Suppressor macrophage treated with lipopolysaccharide for 4 hours (primary cell): ENCODE measurements around the gene SMG9.

Experiments
- DNase-seq: peaks from one replicate; pipeline ENCODE4 v3.0.0-alpha.2; 2020

The SMG9 gene

DNA sequence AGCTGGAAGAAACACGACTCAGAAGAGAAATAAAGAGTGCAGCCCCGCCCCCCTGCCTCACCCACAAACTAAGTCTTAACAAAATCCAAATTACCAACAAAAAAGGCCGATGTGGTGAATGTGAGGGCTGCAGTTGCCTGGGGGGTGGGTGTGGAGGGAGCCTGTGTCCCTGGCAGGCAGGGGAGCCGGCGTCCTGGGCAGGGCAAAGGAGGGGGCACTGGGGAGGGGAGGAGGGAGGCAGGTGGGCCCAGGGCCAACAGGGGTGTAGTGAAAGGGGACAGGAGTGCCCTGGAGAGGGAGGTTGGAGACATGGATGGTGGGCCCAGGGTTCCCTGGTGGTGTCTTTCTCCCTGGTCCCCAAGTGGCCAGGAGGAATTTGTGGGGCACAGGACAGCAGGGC lies 34.8 kb downstream of the SMG9 start:
- no peak for DNase-seq

DNA sequence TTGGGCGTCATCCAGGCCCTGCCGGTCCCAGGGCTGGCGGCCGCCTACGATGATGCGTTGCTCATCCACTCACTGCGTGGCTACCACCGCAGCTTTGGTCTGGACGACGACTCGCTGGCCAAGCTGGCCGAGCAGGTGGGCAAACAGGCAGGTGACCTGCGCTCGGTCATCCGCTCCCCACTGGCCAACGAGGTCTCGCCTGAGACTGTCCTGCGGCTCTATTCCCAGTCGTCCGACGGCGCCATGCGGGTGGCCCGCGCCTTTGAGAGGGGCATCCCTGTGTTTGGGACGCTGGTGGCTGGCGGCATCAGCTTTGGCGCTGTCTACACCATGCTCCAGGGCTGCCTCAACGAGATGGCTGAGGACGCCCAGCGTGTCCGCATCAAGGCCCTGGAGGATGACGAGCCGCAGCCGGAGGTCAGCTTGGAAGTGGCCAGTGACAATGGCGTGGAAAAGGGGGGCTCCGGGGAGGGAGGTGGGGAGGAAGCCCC lies 35.3 kb downstream of the SMG9 start:
- DNase-seq, result no peak

DNA sequence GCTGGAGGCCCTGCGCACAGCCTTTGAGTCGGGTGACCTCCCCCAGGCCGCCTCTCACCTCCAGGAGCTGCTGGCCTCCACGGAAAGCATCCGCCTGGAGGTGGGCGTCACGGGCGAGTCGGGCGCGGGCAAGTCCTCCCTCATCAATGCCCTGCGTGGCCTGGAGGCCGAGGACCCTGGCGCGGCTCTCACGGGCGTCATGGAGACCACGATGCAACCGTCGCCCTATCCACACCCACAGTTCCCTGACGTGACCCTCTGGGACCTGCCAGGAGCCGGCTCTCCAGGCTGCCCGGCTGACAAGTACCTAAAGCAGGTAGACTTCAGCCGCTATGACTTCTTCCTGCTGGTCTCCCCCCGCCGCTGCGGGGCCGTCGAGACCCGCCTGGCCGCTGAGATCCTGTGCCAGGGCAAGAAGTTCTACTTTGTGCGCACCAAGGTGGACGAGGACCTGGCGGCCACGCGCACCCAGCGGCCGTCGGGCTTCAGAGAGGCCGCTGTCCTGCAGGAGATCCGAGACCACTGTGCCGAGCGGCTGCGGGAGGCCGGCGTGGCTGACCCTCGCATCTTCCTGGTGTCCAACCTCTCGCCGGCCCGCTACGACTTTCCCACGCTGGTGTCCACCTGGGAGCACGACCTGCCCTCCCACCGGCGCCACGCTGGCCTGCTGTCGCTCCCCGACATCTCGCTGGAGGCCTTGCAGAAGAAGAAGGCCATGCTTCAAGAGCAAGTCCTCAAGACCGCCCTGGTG lies 36.0 kb downstream of the SMG9 start:
- DNase-seq, result no peak

DNA sequence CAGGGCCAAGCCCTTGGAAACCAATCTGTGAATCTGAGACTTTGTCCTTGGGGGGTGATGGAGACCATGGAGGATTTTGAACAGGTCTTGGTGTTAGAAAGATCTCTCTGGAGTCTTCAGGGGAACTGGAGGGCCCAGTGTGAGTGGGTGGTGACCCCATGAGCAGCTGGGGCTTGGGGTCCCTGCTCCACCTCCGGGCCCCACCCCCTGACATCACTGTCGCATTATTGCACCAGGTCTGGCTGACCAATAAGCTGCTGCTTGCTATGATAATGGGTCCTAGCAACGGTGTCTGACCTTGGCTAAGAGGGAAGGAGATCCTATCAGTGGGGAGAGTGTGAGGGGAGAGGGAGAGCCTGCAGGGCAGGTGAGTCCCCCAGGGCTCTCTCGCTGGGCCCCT lies 39.0 kb downstream of the SMG9 start, which contains the start of gene IRGC:
Gene IRGC, plus strand, starts transcription at position 301 of the 400 bp plus-strand sequence. CDS start 2,483 bp downstream, outside the sequence.
- DNase-seq, result no peak

DNA sequence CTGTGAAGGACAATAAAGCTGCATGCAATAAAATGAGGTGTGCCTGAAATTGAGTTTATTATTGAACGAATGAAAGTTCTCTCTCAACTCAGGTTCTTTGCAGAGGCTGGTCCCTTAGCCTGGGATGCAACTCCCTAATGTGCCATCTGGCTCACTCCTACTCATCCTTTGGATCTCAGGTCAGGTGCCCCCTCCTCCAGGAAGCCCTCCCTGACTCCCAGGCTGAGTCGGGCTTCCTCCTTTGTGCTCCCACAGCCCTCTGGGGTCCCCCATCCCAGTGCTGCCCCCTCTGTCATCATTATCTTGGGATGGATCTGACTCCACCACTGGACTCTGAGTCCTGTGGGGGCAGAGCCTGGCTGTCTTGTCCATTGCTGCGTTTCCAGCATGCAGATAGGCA lies 41.6 kb downstream of the SMG9 start:
- DNase-seq, result no peak

DNA sequence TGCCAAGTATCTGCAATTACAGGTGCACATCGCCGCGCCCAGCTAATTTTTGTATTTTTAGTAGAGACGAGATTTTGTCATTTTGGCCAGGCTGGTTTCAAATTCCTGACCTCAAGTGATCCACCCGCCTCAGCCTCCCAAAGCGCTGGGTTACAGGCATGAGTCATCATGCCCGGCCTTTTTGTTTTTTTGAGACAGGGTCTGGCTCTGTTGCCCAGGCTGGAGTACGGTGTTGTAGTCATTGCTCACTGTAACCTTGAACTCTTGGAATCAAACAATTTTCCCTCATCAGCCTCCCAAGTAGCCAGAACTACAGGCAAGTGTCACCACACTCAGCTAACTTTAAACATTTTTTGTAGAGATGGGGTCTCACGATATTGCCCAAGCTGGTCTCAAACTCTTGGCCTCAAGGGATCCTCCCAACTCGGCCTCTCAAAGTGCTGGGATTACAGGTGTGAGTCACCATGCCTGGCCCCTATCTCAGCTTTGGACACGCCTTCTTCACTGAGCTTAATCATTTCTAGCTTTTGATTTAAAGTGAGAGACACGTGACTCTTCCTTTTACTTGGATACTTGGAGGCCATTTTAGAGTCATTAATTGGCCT lies 42.9 kb downstream of the SMG9 start:
- no peak for DNase-seq

DNA sequence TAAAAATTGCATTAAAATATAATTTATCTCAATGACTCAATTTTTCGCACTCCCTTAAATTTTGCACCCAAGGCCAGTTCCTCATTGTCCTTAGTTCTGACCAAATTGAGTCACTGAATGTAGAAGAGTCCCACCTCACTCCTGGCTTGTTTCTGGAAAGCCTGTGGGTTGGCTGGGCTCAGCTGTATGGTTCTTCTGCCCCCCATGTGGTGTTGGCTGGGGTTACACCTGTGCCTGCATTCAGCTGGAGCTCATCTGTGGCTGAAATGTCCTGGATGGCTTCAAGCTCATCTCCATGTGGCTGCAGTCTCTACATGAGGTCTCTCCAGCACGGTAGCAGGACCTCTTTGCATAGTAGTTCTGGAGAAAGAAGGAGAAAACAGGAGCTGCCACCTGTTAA lies 46.0 kb downstream of the SMG9 start:
- DNase-seq, result no peak

DNA sequence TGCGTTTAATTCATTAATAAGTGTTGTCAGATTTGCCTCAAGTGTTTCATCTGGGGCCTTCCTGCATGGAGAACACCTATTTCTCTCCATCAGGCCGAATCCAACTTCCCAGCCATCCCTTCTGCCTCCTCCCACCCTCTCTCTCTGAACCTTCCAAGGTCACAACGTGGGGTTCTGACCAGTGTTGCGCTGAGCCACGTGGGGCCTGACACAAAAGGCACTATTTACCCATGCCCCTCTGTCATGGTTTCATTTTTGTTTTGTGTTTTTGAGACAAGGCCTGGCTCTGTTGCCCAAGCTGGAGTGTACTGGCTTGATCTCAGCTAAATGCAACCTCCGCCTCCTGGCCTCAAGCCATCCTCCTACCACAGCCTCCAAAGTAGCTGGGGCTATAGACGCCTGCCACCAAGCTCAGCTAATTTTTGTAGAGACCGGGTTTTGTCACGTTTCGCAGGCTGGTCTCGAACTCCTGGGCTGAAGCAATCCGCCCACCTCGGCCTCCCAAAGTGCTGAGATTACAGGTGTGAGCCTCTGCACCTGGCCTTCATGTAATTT lies 47.5 kb downstream of the SMG9 start:
- DNase-seq, result no peak

DNA sequence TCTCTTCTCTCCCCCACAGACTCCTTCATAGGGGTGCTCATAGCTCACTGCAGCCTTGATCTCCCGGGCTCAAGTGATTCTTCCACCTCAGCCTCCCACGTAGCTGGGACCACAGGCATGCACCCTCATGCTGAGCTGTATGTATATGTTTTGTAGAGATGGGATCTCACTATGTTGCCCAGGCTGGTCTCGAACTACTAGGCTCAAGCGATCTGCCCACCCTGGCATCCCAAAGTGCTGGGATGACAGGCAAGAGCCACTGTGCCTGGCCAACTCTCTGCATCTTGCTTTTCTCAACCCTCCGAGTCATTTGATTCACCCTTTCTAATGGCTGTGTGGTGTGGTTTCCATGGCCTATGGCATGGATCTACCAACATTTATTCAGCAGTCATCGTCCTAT lies 49.0 kb downstream of the SMG9 start:
- DNase-seq, result no peak

DNA sequence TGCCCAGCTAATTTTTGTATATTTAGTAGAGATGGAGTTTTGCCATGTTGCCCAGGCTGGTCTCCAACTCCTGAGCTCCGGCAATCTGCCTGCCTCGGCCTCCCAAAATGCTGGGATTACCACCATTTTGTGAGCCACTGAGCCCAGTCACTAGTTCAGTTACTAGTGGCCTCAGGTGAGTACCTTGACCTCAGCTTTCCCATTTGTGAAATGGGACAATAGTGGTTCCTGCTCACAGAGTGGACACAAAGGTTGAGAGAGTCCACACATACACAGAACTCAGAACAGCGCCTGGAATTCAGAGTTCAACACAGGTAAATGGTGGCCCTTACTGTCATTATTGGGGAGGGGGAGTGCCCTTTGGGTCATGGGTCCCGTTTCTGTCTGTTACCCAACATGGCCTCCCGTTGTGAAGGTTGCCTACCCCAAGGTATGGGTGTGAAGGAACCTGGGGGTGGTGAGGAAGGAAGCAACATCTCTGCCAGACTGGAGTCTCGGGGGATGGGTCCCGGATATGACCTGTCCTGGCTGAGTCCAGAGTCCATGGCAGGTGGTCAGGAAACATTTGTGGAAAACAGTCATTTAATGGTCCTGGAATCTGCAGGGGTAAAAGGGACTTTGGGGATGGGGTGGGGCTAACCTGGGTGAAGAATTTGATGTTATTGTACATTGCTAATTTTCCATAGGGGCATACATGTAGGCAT lies 50.6 kb downstream of the SMG9 start:
- no peak for DNase-seq

DNA sequence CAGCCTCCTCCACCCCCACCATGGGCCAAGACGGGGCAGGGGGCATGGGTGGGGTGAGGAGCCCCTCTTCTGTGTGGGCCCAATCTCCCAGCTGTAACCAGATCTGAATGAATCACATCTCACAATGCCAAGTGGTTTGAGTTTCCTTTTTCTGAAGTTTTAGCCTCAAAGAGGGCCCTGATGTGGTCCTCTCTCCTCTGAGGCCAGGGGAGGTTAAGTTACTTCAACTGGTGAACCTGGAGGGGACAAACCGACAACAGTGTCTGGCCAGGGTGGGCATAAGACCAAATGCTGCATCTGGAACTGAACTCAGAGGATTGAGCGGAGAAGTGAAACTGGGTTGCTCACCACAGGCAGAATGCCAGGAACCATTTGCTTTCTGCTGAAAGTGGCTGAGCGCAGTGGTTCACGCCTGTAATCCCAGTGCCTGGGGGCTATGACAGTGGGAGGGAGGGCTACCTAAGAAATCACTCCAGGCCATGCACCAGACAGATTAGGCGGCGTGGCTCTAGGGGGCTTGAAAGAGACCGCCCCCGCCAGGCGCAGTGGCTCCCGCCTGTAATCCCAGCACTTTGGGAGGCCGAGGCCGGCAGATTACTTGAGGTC lies 54.3 kb downstream of the SMG9 start:
- DNase-seq, result peak; percentile 88

DNA sequence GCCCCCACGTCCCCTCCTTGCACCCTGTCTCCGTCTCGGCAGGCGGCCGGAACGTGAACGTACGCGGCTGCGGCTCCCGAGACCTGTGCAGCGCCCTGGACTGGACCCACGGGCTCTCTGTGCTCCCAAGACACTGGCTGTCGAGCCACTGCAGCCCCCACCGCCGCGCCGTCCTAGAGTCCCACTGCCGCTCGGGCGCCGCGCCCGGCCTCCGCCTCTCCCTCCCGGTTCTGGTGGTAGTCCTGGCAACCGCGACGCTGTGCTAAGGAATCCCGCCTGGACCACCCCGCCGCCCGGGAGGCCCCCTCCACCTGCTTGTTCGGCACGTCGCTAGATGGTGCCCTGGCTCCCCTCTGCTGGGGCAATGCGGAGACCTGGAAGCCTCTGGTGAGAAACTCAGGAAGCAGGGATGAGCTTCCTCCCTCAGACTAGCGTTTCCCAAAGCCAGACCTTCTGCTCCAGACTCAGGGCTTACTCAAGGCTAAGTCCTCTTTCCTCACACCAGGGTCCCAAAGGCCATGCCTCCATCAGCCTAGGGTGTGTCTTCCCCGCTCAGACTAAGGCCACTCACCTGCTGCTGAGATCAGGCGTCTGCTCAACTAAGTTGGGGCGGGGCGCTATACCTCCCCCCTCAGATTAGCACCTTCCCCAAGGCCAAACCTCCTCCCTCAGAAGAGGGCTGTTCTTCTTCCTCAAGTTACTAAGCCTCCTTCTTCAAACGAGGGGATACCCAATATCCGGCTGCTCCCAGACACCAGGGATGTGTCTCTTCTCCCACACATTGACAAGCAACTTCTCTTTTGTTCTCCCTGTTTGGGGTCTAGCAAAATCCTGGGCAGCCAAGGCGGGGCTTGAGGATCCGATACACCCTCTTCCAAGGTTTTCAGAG lies 55.0 kb downstream of the SMG9 start:
- peak; percentile 54 for DNase-seq

DNA sequence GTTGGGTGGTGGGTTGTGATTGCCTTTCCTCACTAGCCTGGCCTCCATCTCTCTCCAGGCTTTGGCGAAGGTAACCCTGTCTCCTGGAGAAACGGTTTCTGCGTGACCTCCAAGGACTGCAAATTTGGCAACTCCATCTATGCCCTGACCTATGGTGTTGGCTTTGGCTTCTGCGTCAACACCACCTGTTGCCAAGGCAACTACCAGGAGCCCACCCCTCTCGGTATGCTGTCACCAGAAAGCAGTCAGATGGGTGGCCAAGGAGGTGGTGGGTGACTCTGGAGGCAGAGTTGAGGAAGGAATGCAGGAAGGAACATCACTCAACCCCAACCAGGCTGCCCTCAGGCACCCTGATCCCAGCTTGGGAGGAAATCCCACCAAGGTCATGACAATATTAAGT lies 57.5 kb downstream of the SMG9 start:
- DNase-seq, result no peak

DNA sequence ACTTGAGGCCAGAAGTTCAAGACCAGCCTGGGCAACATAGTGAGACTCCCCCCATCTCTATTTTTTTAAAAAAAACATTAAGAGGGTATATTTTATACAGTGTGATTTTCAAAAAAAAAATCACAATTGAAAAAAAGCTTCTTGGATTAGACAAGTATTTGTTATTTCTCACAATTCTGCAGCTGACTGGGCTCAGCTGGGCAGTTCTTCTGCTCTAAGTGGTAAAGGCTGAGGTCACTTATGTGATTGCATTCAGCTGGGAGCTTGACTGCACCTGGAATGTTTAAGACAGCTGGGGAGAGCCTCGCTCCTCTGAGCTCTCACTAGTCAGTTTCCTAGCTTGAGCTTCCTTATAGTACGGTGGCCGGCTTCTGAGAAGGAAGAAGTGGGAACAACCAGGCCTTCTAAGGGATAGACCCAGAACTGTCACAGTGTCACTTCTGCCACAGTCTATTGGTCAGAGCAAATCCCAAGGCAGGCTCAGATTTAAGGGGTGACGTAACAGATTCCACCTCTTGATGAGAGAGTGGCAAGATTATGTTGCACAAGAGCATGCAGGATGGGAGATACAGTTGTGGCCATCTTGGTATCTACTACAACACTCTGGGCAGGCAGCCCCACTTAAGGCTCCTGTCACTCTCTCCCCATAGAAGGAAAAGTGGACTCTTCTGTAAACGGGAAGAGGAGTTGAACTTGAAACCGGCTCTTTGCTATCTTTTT lies 58.6 kb downstream of the SMG9 start:
- peak; percentile 25 for DNase-seq

DNA sequence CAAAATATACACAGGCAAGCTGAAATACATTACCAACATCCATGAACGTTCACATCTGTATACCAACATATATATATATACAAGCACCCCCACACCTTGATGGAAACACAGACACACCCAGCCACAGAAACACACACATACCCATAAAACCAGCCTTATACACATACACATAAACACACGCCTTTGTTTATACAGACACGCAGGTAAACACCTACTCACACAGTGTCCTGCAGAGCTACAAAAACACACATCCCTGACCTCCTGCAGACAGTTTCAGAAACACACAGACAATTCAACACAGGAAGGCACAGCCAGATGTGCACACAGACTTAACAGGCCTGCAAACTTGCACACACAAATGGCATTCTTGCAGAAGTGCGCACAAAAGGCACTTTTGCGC lies 60.2 kb downstream of the SMG9 start:
- DNase-seq, result no peak

DNA sequence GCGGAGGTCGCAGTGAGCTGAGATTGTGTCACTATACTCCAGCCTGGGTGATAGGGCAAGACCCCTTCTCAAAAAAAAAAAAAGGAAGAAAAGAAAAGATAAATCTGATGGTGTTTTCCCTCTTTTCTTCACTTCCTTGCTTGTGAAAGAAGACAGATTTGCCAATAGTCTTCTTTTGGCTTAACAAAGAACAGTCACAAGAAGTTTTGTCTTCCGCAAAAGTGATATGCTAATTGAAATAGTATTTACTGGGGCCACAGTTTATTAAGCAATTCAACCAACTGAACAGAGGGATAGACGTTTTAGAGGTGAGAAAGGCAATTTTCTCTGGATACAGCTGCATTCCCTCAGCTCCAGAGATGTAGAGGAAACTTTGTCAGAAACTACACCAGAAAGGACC lies 61.9 kb downstream of the SMG9 start:
- DNase-seq, result peak; percentile 86

DNA sequence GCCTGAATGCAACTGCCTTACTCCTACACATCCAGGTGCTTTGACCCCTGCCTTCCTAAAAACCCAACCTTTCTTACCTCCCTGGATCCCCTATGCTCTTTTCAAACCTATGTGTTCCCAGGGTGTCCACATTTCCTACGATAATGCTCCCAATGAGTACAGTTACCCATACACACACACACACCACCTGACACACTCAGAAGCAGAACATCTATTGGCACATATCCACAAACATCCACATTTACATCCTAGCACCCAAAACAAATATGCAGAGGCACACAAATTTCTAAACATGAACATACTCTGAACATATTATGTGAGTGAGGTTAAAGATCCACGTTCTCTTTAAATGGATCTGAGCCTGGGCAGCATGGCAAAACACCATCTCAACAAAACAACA lies 62.4 kb downstream of the SMG9 start:
- no peak for DNase-seq

DNA sequence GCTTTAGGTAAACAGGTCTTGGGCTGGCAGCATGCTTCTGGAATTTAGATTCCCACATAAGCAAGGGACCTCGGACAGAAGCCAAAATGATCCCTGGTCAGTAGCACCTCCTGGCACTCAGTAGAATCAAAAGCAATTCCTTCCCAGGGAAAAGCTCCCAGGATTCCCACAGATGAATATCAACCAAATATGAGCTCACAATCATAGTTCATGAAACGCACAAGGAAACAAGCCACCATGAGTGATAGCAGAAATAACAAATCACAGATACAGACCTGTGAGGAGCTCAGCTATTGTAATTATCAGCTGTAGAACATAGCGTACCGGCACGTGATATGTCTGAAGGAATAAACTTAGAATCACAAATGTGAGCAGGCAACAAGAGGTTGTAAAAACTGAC lies 63.0 kb downstream of the SMG9 start:
- no peak for DNase-seq

DNA sequence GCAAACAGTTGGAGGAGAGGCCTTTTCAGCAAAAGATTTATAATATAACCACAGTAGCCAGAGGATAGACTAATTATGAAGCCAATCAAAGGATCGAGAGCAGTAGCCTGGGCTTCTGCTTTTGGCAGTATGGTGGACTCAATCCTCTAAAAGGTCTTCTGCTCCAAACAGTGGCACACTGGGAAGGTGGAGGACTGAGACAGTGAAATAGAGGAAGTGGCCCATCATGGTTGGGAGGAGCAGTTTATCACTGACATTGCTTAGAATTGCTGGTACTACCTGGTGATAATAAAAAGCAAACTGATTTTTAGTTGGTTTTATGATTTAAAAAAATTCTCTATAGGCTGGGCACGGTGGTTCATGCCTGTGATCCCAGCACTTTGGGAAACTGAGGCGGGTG lies 63.9 kb downstream of the SMG9 start:
- DNase-seq, result no peak

DNA sequence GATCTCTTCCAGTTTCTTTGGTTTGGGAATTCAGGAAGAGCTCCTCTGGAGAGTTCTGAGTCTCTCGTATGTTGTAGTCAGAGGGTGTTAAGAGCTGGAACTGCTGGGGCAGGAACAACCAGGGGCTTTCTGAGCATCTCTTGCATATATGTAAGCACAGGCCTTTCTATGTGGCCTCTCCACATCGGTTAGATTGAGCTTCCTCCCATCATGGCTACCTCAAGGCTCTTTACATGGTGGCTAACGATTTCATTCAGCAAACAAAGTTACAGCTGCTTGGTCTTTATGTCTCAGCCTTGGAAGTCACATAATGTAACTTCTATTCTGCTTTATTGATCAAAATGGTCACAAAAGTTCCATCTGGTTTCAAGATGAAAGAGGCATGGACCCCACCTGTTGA lies 64.3 kb downstream of the SMG9 start:
- DNase-seq, result no peak

DNA sequence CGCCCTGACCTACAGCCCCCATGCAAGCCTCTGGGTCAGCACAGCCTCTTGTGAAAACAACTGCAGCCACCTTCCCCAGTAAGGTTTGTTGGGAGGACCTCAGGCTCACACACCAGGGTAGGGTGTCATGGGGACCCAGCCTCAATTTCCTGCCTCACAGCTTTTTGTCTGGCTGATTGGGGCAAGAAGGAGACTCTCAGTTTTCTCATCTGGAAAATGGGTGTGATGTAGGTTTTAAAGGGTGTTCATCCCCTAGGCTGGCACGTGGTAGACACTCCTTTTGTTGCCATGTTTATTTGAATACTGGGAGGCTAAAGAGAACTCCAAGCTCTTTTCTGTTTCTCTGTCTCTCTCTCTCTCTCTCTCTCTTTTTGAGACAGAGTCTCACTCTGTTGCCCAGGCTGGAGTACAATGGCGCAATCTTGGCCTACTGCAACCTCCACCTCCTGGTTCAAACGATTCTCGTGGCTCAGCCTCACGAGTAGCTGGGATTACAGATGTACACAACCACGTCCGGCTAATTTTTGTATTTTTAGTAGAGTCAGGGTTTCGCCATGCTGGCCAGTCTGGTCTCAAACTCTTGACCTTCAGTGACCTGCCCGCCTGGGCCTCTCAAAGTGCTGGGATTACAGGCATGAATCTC lies 66.6 kb downstream of the SMG9 start:
- peak; percentile 72 for DNase-seq
